Sciatic nerve (tissue), 2 donors: ENCODE results near the gene SHISA9. TPM values are rescaled to one million over a fixed set of nuclear protein-coding genes. Genes with fewer than 3 reads are reported as not detected.
"Not testable (repeated sequence)": the region's sequence is repeated elsewhere in the genome, so short reads cannot be mapped to it uniquely, and the experiment has no call there.

Source experiments
- ATAC-seq: fragments of 200-7000 bp; cut with Tn5 transposase; one replicate; pipeline ENCODE4 v1.9.1; 2020; ENCODE audit warnings: mild to moderate bottlenecking, moderate library complexity
- DNase-seq: peaks from one replicate; pipeline ENCODE4 v3.0.0-alpha.2; 2020; ENCODE audit warnings: low spot score
- intact Hi-C: fragments of 100-400 bp; cut with DNase I; formaldehyde crosslinking; loops from one replicate; pipeline ENCODE4 v1.14.2; 2022
- total RNA-seq: library from RNA; stranded (reverse); fragmentation: NEBNext Ultra II Directional; extraction: Animal tissue kit (Norgen Biotek cat#: 25700); gene quantifications from one replicate; pipeline ENCODE4 v1.2.1, GENCODE V29; 2021
- donor health status: DM: no; HTN: no; CAD: no.
- donor health status: DM: no; HTN: no; CAD: no.

The SHISA9 gene
- total RNA-seq, 1 donor from 2014 or later = 3.8 TPM

DNA sequence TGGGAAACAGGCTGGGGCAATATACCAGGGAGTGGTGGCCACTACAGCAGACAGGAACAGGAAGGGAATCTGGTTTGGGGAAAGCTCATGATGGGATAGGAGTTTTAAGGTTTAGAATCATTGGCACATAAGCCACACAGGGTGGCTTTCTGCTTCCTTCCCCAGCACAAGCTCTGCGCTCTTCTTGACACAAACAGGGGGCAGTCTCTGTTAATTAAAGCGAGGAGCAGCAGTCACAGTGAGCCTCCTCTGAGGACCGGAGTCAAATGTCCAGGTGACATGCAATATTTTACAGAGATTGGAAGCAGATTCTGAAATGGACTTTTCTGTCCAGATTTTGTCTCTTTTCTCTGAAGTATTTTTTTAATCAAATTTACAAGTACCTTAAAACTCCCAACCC lies 2.8 kb upstream of the SHISA9 start:
- no peak for DNase-seq
- no peak for ATAC-seq
- intact Hi-C loops = no loop called here

DNA sequence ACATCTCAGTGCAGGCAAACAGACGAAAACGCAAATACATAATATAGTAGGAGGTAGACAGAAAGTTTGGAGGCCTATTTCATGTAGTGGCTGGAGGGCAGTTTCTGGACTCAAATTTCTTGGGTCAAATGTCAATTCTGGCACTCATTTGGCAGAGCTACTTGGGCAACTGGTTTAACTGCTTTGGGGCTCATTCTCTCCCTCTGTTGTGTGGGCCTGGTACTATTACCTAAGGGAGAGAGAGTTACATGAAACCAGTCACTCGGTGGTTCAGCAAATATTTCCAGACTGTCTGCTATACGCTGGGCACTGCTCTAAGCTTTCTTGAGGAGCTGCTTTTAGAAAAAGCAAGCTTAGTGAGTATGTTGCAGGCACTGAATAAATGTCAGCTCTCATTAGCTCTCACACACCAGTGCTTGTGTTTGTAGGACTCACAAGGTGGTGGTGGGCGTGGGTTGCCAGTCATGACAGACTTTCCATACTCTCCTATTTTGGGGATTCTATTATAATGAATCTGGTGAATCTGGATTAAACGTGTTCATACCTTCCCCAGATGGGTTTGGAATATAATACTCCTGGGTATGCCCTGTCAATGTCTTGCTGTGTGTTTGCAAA lies 1.8 kb upstream of the SHISA9 start:
- ATAC-seq (no peak), DNase-seq (no peak)
- intact Hi-C loops = no loop called here

DNA sequence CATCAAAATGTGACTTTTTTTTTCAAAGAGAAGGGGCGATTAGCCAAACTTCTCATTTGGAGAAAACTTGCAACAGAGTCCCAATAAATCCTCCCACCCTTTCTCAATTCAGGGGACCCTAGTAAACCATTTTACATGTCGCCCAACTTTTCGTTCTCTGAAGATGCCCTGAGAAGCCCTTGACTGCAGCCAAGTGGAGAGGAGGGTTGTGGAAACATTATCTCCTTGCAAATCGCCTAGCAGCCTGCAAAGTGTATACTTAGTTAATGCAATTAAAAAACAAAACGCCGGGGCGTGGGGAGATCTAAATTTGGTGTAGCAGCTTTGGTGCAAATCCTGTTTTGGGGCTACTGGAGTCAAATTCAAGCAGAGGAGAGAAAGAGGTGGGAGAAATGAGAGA lies 1.2 kb upstream of the SHISA9 start:
- intact Hi-C loops = no loop called here
- ATAC-seq = no peak
- DNase-seq = no peak

DNA sequence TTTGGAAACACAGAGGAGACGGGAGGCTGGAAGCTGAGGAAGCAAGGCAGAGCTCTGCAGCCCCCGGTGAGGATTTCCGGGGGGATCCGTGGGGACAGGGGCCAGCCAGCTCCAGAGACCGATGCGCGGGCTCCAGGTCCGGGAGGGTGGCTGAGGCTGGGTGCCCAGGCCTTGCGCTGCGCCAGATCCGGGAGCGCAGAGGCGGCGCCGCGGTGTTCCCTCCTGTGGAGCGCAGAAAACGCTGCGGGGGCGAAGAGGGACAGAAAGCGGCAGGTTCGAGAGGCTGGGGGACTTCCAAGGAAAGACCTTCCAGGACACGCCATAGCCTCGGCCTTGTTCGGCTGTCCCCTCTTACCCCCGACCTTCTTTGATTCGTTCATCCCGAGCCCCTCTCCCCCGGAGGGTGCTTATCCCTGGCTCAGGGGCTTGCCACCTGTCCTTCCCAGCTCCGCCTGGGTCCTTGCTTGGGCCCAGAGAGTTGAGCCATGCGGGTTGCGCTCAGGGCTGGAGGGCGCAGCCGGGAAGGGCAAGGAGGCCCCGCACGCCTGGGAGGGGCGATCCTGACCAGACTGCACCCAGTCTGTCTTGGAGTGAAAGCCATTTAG lies 697 bp upstream of the SHISA9 start:
- ATAC-seq (no peak), DNase-seq (no peak)
- intact Hi-C loops = no loop called here

DNA sequence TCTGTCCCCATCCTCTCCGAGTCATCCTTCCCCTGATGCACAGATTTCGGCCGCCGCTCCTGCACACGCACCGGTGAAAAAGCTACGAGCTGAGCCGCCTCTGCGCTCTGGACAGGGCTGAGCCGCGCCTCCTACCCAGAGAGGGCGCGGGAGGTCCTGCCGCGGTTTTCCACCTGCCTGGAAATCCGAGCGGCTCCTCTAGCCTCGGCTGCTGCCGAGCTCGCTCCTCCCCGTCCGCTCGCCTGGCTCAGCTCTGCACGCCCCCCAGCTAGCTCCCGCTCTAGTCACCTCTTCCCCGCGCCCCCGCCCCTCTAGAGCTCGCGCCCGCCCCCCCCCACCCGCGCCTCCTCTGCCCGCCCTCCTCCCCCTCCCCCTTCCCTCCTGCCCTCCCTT lies 198 bp upstream of the SHISA9 start:
- no peak for DNase-seq
- ATAC-seq = no peak
- intact Hi-C loops = no loop called here

DNA sequence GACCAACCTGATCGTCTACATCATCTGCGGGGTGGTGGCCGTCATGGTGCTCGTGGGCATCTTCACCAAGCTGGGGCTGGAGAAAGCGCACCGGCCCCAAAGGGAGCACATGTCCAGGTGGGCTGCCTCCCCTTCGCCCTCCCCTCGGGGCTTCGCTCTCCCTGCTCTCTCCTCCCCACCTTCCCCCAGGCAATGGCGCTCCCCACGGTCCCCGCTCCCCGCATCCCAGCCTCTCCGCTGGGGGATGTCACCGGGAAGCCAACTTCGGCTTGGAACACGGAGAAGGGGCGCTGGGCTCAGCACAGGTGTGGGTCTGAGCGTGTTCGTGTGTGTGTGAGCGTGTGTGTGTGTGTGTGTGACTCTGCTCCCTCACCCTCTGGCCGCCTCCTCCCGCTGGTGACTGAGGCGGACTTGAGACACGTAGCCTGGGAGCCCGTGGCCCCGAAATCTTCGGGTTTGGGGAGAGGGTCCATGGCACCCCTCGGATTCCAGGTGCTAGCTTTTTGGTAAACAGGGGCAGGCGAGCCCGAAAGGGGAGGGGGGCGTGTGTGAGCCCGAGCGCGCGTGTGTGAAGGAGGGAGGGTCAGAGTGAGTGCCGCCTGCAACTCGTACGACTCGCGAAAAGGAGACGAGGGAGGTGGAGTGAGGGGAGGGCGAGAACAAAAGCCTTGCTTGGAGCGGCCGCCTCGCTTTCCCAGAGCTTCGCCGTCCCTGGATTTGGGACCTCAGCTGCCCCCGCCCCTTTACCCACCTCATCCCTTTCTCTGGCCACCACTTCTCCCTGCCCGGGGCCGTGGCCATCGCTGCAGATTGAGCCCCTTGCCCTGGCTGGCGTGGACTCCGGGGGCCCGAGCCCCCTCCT lies 1.3 kb downstream of the SHISA9 start:
- ATAC-seq = no peak
- DNase-seq = no peak
- intact Hi-C loops = no loop called here

DNA sequence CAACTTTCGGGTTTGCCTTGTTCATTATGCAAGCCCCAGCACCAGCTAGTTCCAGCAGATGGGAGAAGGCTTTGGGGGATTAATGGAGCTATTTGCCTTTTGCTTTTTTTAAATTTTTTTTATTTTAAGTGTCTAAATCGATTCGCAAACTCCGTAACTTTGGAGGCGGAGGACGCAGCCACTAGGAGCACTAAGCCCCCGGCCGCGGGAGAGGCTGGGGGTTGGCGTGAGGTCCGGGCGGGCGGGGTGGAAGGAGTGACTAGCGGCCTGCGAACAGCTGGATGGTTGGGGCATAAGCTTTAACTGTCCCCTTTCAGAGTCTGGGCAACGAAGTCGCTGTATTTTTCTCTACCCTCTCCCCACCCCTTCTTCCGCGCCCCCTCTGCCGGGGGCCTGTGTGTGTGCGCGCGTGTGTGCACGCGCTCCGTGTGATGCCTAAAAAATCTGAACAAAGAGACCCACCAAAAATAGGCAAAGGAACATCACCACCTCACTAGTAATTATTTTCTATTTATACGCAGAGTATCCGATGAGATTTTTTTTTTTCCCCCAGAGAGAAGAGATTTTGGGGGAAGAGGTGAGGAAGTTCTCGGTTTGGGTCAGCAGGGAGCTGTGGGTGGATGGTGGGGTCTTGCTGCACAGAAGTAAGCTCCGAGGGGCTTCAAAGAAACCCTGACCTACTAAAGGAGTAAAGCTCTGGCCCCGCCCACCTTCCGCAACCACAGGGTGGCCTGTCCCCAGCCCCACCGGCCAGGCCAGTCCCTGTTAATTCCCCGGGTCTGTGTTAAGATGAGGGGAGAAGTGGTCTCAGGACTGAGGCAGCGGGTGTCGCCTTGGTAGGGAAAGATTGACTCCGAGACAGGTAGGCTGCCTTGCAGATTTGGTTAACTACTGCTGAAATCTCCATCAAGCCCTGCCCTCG lies 2.3 kb downstream of the SHISA9 start:
- DNase-seq (no peak), ATAC-seq (no peak)
- intact Hi-C loops = no loop called here

DNA sequence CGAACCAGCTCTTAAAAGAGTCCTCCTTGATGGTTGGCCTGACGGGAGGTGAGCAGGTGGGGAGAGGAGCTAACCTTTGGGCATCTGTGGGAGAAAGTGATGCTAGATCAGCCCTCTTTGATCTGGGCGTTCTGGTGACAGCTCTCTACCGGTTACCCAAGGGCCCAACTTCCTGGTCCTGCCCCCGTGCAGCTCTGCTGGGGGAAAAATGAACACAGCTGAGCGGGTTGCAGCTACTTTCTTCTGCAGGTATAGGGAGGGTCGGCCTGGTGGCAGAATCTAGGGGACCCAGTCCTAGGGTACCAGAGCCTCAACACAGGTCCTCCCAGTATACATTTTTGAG lies 2.9 kb downstream of the SHISA9 start:
- no peak for DNase-seq
- ATAC-seq = no peak
- intact Hi-C loops = no loop called here

DNA sequence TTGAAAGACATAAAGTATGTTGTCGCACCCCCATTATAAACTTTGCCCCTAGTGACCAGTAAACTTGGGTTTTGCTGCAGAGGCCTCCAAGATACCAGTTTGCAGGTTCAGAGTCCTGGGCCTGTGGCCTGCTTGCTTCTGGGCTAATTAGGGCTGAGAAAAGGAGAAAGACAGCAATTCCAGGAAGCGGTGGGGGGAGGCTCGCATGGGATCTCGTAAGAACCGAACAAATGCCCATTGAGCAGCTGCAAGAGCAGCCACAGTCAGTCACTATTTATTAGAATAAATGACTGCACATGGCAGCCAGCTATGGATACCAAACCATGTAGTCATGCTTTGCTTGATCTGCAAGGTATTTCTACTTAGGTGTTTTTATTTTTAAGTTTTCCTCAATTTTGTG lies 4.9 kb downstream of the SHISA9 start:
- ATAC-seq (no peak), DNase-seq (no peak)
- intact Hi-C loops = no loop called here

DNA sequence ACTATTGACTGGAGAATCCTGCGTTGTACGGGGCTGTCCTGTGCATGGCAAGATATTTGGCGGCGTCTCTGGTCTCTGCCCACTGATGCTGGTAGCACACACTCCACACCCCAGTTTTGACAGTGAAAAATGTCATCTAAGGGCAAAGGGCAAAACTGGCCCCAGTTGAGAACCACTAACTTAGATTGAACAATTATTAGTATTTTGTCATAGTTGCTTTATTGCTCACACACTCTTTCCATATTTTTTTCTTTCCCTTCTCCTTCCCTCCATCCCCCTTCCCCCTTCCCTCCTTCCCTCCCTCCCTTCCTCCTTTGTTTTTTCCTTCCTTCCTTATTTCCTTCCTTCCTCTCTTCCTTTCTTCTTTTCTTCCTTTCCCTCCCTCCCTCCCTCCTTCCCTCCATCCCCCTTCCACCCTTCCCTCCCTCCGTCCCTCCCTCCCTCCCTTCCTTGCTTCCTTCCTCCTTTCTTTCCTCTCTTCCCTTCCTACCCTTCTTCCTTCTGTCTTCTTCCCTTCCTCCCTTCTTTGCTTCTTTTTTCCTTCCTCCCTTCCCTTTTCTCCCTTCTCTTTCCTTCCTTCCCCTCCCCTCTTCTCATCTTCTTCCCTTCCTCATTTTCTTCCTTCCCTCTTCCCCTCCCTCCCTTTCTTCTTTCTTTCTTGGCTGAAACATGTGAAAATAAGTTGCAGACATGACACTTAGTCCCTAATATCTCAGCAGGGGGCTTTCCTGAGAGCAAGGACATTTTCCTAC lies 5.5 kb downstream of the SHISA9 start:
- DNase-seq = no peak
- no peak for ATAC-seq

DNA sequence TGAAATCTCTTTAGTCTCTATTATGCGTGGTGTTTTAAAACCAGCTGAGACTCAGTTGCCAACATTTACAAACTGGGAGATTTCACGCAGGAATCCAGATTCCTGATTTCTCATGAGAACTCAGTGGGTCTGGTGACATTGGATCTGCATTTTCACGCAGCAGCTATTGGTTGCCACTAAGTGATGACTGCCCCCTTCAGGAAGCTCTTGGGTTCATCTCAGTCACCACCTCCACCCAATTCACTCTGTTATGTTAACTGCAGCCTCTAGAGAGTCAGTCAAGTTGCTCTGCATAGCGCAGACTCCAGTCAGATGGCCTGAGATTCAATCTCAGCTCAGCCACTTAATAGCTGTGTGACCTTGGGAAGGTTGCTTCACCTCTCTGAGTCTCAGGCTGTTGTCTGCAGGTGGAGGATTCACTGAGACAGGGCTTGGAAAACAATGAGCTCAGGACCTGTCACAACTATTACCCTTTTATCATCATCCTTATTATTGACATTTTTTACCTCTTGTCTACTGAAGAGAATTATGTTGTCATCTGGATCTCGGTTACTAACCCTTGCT lies 6.4 kb downstream of the SHISA9 start:
- DNase-seq (no peak), ATAC-seq (no peak)
- intact Hi-C loops = no loop called here

More for the DNA sequence above, 5.5 kb downstream of the SHISA9 start:
- intact Hi-C loops = no loop called here

DNA sequence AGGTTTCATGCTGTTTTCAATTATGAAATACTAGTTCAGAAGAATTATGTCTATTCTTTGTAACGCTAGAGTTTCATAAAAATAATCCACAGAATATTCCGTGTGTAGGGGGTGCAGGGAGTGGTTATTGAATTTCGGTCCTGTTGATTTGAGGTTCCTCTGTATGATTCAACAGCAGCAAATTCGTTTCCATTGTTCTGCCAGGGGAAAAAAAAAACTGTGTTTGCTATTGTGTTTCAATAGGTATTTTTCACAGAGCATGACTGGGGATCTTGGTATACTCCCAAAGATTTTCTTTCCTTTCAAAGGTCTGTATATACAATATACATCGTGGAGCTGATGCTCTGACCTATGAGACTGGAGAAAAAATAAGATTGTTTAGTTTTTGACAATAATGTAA lies 15.8 kb downstream of the SHISA9 start:
- no peak for DNase-seq
- intact Hi-C loops = no loop called here
- no peak for ATAC-seq

DNA sequence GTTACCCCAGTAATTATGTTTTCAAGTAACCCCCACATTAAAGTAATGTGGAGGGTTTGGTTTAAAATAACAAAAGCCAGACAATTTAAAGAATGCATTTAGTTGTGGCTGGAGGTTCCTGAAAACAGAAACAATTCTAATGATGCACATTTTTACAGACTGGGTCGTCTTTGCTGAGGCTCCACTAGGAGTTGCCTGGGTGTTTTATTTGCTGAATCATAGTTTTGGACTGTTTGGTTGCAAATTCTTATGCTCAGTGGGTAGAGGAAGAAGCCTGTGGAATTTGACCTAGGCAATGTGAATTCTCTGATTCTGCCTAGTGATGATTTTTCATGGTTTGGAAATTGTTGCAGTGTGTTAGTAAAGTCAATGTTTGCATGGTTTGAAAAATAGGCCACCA lies 16.3 kb downstream of the SHISA9 start:
- intact Hi-C loops = no loop called here
- ATAC-seq = no peak

DNA sequence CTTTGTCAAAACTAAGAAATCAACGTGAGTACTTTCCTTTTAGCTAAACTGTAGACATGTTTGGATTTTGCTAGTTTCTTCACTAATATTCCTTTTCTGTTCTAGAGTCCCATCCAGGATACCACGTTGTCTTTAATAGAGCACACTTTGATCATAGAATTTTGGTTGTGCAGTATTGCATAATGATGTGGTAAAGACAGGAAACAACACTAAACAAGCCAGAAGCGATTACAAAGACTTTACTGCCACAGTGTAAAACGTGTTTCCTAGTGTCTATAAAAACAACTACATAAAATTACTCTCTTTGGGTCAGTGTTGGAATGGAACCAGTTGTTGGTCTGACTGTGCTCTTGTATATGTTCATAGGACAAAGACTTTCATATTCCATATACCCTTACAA lies 19.3 kb downstream of the SHISA9 start:
- DNase-seq (no peak), ATAC-seq (no peak)
- intact Hi-C loops = no loop called here

More for the DNA sequence above, 16.3 kb downstream of the SHISA9 start:
- DNase-seq = no peak

DNA sequence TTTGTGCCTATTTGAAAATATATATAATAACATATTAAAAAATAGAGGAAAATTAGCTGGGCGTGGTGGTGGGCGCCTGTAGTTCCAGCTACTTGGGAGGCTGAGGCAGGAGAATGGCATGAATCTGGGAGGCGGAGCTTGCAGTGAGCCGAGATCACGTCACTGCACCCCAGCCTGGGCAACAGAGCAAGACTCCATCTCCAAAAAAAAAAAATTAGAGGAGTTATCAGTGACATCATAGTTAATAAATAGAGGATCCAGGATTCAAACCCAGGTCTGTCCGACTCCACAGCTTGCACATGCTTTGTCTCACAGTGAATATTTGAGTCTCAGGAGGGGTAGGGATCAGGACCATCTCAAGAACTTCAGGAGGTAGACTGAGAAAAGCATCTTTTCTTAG lies 22.2 kb downstream of the SHISA9 start:
- ATAC-seq, intact Hi-C loops: not testable (repeated sequence)

DNA sequence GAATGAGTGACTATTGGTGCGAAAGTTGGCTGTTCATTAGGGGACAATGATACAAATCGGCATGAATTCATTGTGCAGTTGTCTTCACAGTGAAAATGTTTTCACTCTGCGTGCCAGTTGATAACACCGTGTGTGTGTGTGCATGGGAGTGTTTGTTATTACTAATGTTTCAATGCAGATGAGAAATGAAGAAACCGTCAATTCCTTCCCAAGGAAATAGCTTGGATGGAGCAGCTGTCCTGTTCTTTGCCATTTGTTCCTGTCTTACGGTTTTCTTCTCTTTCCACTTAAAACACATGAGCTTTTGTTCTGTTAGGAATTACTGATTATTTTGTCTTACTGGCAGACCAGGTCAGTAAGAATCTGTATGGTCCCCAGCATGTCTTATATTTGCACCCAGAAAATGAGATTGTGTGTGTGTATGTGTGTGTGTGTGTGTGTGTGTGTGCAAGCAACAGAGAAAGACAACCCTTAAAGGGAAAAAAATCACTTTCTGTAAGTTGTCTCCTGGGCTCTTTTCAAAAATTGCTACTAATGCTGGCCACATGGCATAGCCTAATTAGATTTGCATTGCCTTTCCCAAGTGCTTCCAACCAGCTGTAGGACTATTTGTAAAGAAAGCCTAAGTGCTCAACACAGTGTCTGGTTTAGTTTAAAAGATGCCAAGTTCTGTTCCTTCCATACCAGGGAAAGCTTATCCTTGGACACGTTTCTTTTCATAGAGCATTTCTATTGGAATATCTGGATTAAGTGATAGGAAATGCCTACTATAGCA lies 23.8 kb downstream of the SHISA9 start:
- intact Hi-C loops = no loop called here
- no peak for ATAC-seq
- no peak for DNase-seq

More for the DNA sequence above, 22.2 kb downstream of the SHISA9 start:
- not testable (repeated sequence) for DNase-seq

DNA sequence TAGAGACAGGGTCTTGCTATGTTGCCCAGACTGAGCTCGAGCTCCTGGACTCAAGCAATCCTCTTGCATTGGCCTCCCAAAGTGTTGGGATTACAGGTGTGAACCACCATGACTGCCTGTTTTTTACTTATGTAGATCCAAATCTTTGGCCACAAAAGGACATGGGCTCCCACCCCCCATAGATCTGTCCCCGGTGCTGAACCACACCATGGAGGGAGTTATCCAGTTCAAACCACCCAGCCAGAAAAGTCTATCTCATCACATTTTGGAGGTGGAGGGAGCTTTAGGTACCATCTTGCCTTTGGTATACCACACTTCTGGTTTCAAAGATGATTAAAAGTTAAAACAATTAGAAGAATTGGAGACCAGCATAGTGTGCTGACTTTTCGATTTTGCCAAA lies 26.2 kb downstream of the SHISA9 start:
- ATAC-seq = no peak
- DNase-seq = no peak
- intact Hi-C loops = no loop called here

DNA sequence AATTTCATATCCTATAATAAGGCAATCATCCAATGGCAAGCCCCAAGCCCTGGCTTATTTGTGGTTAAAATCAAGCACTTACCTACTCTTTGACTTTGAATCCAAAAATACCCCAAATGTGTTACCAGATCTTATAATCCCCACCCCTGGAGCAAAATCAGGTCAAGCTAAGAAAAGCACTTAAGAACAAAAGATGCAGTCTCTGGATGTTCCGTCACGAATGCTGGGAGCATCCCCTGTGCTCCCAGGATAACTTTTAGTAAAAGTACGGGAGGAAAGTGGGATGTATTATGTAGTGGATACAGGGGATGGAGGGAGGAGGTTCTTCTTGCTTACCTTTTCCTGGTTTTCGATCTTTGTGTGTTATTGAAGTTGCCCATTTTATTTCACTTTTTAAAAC lies 29.5 kb downstream of the SHISA9 start:
- ATAC-seq = no peak
- intact Hi-C loops = no loop called here
- no peak for DNase-seq
